HepG2 (cell line): ENCODE data around the gene HEXD. TPM values are rescaled to one million over a fixed set of nuclear protein-coding genes. Genes with fewer than 3 reads are reported as not detected.

Experiments
- YY1 ChIP-seq: IDR thresholded peaks from 2 replicates; pipeline ENCODE4 v1.6.1; 2011; ENCODE audit warnings: low read length, low read depth, moderate library complexity, mild to moderate bottlenecking; ENCODE audit not compliant: insufficient read depth, insufficient replicate concordance
- ZNF629 ChIP-seq: sonication (generic); formaldehyde crosslinking; conservative IDR thresholded peaks from 2 replicates; pipeline ENCODE4 v1.5.0; 2020; ENCODE audit warnings: missing genetic modification reagents
- polyA plus RNA-seq, 8 experiments: library from polyadenylated mRNA; depleted of rRNA in 3 of 8; stranded (reverse) in 7 of 8; unstranded in 1 of 8; fragments of >200 nt; fragmentation: Illumina TruSeq in 4 of 8; extraction: Trizol in 4 of 8; gene quantifications; 2 replicates each; pipeline versions ENCODE4 v1.2.1 to v1.2.3, GENCODE V29; 2011 to 2016; ENCODE audit warnings: low read depth in 4 of 8, missing spikeins in 1 of 8, mixed read lengths in 1 of 8; ENCODE audit not compliant: insufficient read depth in 1 of 8
- total RNA-seq, 5 experiments: library from RNA; depleted of rRNA; stranded (reverse); fragments of >200 nt; fragmentation: Illumina TruSeq; extraction: Trizol; gene quantifications; 2 replicates each; pipeline ENCODE4 v1.2.3, GENCODE V29; 2016; ENCODE audit warnings: low read depth in 1 of 5
- TF ChIP-seq, protein P1 (sequence below): sonication (generic); formaldehyde crosslinking; IDR thresholded peaks from 2 replicates; pipeline ENCODE4 v1.4.0; 2020; ENCODE audit warnings: missing genetic modification reagents, borderline replicate concordance
- TF ChIP-seq, protein P2 (sequence below): sonication (generic); formaldehyde crosslinking; IDR thresholded peaks from 2 replicates; pipeline ENCODE4 v1.5.0; 2020; ENCODE audit warnings: missing genetic modification reagents, mild to moderate bottlenecking, borderline replicate concordance
- TF ChIP-seq, protein P3 (sequence below): sonication (generic); formaldehyde crosslinking; IDR thresholded peaks from 2 replicates; pipeline ENCODE4 v1.5.1; 2020; ENCODE audit warnings: mild to moderate bottlenecking, missing genetic modification reagents, borderline replicate concordance

HEXD gene
- total and polyA plus RNA-seq, 2 of the 13 experiments (the other 11 are each of a cell fraction or from before 2014, with no cell fraction given), result 22.3 to 41.8 TPM

DNA sequence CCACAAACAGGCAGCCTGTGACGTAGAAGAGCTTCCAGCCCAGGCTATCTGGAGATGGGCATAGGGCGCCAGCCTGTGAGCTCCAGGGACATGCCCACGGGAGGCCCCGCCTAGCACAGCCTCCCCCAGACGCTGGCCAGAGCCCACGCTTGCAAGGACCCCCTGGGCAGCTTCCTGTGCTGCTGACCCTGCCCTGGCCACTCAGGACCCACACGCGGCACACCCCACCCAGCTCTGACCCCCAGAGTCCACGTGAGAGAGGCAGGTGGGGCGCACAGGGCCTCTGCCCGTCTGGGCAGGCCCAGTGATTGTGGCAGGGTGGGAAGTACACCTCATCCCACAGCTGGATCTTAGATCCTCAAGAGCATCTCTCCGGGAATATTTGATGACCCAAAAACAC lies 28.5 kb downstream of the HEXD start (continued):
- TF ChIP-seq, protein P1, sequence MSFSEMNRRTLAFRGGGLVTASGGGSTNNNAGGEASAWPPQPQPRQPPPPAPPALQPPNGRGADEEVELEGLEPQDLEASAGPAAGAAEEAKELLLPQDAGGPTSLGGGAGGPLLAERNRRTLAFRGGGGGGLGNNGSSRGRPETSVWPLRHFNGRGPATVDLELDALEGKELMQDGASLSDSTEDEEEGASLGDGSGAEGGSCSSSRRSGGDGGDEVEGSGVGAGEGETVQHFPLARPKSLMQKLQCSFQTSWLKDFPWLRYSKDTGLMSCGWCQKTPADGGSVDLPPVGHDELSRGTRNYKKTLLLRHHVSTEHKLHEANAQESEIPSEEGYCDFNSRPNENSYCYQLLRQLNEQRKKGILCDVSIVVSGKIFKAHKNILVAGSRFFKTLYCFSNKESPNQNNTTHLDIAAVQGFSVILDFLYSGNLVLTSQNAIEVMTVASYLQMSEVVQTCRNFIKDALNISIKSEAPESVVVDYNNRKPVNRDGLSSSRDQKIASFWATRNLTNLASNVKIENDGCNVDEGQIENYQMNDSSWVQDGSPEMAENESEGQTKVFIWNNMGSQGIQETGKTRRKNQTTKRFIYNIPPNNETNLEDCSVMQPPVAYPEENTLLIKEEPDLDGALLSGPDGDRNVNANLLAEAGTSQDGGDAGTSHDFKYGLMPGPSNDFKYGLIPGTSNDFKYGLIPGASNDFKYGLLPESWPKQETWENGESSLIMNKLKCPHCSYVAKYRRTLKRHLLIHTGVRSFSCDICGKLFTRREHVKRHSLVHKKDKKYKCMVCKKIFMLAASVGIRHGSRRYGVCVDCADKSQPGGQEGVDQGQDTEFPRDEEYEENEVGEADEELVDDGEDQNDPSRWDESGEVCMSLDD (CRISPR knock-in tag), result no peak
- no peak for TF ChIP-seq ZNF629 (CRISPR knock-in tag)
- TF ChIP-seq, protein P2, sequence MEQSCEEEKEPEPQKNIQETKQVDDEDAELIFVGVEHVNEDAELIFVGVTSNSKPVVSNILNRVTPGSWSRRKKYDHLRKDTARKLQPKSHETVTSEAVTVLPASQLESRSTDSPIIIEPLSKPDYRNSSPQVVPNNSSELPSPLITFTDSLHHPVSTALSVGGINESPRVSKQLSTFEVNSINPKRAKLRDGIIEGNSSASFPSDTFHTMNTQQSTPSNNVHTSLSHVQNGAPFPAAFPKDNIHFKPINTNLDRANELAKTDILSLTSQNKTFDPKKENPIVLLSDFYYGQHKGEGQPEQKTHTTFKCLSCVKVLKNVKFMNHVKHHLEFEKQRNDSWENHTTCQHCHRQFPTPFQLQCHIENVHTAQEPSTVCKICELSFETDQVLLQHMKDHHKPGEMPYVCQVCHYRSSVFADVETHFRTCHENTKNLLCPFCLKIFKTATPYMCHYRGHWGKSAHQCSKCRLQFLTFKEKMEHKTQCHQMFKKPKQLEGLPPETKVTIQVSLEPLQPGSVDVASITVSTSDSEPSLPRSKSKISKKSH (CRISPR knock-in tag), result 0 out of 2 replicates have a peak, but pooled peaks have one; percentile 5
- TF ChIP-seq YY1, result no peak
- TF ChIP-seq, protein P3, sequence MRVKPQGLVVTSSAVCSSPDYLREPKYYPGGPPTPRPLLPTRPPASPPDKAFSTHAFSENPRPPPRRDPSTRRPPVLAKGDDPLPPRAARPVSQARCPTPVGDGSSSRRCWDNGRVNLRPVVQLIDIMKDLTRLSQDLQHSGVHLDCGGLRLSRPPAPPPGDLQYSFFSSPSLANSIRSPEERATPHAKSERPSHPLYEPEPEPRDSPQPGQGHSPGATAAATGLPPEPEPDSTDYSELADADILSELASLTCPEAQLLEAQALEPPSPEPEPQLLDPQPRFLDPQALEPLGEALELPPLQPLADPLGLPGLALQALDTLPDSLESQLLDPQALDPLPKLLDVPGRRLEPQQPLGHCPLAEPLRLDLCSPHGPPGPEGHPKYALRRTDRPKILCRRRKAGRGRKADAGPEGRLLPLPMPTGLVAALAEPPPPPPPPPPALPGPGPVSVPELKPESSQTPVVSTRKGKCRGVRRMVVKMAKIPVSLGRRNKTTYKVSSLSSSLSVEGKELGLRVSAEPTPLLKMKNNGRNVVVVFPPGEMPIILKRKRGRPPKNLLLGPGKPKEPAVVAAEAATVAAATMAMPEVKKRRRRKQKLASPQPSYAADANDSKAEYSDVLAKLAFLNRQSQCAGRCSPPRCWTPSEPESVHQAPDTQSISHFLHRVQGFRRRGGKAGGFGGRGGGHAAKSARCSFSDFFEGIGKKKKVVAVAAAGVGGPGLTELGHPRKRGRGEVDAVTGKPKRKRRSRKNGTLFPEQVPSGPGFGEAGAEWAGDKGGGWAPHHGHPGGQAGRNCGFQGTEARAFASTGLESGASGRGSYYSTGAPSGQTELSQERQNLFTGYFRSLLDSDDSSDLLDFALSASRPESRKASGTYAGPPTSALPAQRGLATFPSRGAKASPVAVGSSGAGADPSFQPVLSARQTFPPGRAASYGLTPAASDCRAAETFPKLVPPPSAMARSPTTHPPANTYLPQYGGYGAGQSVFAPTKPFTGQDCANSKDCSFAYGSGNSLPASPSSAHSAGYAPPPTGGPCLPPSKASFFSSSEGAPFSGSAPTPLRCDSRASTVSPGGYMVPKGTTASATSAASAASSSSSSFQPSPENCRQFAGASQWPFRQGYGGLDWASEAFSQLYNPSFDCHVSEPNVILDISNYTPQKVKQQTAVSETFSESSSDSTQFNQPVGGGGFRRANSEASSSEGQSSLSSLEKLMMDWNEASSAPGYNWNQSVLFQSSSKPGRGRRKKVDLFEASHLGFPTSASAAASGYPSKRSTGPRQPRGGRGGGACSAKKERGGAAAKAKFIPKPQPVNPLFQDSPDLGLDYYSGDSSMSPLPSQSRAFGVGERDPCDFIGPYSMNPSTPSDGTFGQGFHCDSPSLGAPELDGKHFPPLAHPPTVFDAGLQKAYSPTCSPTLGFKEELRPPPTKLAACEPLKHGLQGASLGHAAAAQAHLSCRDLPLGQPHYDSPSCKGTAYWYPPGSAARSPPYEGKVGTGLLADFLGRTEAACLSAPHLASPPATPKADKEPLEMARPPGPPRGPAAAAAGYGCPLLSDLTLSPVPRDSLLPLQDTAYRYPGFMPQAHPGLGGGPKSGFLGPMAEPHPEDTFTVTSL (CRISPR knock-in tag), result no peak
